ENCODE data around the gene AGRP. TPM values are rescaled to one million over a fixed set of nuclear protein-coding genes. Genes with fewer than 3 reads are reported as not detected.

Gene AGRP
- total RNA-seq, 1 experiment from 2014 or later = not detected

DNA sequence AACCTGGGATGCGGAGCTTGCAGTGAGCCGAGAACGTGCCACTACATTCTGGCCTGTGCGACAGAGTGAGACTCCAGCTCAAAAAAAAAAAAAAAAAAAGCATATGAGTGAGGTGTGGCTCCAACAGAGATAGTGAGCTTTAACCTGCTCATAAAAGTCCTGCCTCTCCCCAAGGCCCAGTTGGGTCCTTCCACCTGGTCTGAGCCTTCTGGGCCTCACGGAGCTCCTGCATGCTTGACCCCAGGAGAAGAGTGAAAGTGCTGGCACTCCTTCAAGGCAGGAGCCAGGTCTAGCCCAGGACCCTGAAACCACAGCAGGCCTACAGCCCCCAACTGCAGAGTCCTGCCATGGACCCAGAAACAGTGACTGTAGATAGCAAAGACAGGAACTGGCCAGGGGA lies 34.8 kb downstream of the AGRP start:
- peaks cover 3% of the 10 kb centered on the region; the same call in 1 of the 2 replicates for H3K36me3 ChIP-seq
- DNase-seq = no peak
- no peak overlapping the region for H3K27ac ChIP-seq
- H3K9me3 ChIP-seq (replicated peaks) = no peaks in the 10 kb centered on the region
- peaks cover 18% of the 10 kb centered on the region for H3K4me1 ChIP-seq
- H3K4me3 ChIP-seq = no peak overlapping the region
- no peaks in the 10 kb centered on the region for H3K27me3 ChIP-seq

DNA sequence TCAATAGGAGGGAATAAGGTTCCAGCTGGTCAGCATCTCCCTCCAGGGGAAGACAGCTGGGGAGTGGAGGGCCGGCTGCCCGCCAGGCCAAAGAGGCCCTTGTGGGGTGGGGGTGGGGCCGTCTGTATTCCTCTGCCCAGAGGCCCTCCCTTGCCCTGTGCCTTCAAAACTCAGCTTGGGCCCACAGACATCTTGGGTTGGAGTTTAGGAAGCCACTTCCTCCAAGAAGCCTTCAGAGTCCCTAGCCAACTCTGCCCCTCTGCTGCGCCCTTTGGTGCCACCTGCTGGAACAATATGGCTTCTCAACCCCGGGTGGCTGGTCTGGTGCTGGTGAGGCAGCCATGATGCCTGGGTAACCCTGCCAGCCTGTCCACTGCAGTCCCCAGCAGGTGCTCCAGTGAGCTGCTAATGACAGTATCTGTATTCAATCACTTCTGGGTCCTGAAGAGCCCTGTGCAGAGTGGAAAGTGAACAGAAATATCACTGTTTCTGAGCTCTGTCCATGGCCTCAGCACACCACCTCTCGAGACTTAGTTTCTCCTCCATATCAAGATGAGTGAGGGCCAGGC lies 35.8 kb downstream of the AGRP start:
- peaks cover 18% of the 10 kb centered on the region for H3K4me1 ChIP-seq
- H3K4me3 ChIP-seq = no peak overlapping the region
- peak; percentile 69 to 82 for DNase-seq
- H3K27me3 ChIP-seq = no peaks in the 10 kb centered on the region
- no peaks in the 10 kb centered on the region for H3K9me3 ChIP-seq (replicated peaks)
- peak overlapping the region; percentile 39 for H3K27ac ChIP-seq
- no peaks in the 10 kb centered on the region for H3K36me3 ChIP-seq

DNA sequence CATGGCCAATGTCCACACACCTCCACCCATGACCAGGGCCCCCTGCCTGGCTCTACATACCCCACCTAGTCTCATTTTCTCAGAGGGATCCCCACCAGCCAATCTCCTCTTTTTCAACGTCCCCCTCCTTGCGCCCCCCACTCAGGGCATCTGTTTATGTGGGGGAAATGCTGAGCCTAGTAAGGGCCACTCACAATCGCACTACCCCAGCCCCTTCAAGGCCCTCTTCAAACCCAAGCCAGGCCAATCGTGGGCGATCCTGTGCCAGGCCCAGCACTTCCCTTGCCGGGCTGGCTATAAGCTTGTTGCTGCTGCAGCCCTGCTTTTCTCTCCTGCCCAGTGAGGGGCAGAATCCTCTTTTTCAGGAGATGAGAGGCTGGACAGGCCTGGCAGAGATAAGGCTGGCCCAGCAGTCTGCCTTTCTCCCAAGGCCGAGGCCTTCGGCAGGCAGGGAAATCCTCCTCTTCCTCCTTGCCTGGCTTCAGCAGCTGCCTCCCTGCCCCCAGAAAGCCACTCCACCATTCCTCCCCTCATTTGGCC lies 36.3 kb downstream of the AGRP start:
- H3K27ac ChIP-seq = peak overlapping the region; percentile 39
- no peak for DNase-seq

DNA sequence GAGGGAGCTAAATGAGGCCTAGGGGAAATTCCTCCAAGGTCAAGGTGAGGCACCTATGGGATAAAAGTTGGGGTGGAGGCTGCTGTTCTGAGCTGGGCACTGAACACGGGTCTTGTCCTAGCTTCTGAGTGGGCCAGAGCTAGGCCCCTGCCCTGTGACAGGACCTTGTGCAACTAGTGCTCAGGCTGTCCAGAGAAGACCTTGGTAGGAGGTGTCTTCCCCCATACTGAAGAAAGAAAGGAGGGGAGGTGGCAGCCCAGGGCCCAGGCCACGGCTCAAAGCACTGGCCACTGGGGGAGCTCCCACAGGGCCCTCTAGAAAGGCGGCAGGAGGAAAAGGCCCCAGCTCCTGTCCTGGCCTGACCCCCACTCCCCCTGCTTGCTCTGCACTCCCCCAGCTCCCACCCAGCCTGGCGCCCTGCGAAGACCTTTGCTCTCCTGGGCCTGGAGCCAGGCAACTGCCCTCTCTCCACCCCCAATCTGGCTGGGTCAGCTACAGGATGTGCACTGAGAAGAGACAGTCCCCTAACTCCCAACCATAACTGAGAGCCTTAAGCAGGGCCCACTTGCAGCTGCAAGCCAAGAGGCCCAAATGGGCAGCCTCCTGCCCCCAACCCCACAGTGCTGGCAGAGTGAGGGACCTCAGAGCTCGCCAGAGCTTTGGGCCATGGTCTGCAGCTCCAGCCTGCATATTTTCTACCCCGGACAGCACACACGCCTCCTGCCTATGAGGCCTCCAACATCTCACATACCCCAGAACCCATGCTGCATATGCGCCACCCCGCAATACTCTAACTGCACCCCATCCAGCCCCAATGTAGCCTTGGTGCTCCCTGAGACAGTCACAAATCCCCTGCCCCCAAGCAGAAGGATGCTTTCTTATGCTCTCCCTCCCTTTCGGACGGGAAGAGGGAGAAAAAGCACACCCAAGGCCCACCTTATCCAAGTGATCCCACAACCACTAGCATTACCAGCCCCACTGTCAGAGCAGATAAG lies 37.1 kb downstream of the AGRP start:
- Histone ChIP-seq H3K27me3 (no peaks in the 10 kb centered on the region), H3K9me3 (replicated peaks) (no peaks in the 10 kb centered on the region), H3K4me1 (peaks cover 27% of the 10 kb centered on the region), H3K27ac (no peak overlapping the region), H3K4me3 (no peak overlapping the region), H3K36me3 (no peaks in the 10 kb centered on the region; the same call in 1 of the 2 replicates)
- no peak for DNase-seq

More for the DNA sequence above, 36.3 kb downstream of the AGRP start:
- no peak overlapping the region for H3K4me3 ChIP-seq
- H3K9me3 ChIP-seq (replicated peaks) = no peaks in the 10 kb centered on the region
- H3K36me3 ChIP-seq = no peaks in the 10 kb centered on the region
- H3K4me1 ChIP-seq = peaks cover 19% of the 10 kb centered on the region
- no peaks in the 10 kb centered on the region for H3K27me3 ChIP-seq

DNA sequence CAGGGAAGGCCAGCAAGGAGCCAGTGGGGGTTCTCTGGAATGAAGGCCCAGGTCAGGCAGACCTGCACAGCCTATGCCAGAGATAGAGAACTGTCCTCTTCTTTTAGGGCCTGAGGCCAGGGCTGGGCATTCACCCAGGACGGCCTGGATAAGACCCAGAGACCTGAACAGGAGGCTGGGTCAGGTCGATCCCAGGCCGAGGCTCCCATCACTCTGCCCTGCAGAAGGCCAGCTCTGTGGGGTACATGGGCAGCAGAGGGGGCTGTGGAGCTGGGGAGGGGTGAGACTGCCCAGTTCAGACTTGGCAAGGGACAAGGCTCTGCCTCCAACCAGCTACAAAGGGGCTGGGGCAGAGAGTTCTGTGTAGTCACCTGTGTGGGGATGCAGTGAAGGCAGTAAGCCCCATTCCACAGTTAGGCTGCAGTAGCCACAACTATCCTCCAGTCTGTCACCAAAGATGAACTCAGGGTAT lies 37.9 kb downstream of the AGRP start:
- Histone ChIP-seq H3K9me3 (replicated peaks) (no peaks in the 10 kb centered on the region), H3K27ac (no peak overlapping the region), H3K4me3 (no peak overlapping the region), H3K4me1 (peaks cover 27% of the 10 kb centered on the region), H3K27me3 (no peaks in the 10 kb centered on the region), H3K36me3 (no peaks in the 10 kb centered on the region; the same call in 1 of the 2 replicates)
- no peak for DNase-seq

DNA sequence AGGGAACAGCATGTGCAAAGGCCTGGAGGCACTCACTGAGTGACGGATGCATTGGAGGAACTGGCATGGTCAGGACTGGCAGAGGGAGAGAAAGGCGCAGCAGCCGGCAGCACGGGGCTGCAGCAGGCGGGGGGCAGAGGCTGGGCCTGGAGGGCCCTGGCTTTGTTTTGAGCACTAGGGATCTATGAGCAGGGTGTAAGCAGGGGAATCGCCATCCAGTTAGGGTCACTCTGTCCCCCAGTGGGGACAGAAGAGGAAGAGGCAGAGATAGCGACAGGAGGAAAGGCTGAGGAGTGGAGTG lies 38.3 kb downstream of the AGRP start:
- H3K9me3 ChIP-seq (replicated peaks) = no peaks in the 10 kb centered on the region
- H3K4me1 ChIP-seq = peaks cover 27% of the 10 kb centered on the region
- no peak overlapping the region for H3K4me3 ChIP-seq
- H3K27me3 ChIP-seq = no peaks in the 10 kb centered on the region
- DNase-seq = no peak
- no peak overlapping the region for H3K27ac ChIP-seq
- H3K36me3 ChIP-seq = no peaks in the 10 kb centered on the region; the same call in 1 of the 2 replicates

DNA sequence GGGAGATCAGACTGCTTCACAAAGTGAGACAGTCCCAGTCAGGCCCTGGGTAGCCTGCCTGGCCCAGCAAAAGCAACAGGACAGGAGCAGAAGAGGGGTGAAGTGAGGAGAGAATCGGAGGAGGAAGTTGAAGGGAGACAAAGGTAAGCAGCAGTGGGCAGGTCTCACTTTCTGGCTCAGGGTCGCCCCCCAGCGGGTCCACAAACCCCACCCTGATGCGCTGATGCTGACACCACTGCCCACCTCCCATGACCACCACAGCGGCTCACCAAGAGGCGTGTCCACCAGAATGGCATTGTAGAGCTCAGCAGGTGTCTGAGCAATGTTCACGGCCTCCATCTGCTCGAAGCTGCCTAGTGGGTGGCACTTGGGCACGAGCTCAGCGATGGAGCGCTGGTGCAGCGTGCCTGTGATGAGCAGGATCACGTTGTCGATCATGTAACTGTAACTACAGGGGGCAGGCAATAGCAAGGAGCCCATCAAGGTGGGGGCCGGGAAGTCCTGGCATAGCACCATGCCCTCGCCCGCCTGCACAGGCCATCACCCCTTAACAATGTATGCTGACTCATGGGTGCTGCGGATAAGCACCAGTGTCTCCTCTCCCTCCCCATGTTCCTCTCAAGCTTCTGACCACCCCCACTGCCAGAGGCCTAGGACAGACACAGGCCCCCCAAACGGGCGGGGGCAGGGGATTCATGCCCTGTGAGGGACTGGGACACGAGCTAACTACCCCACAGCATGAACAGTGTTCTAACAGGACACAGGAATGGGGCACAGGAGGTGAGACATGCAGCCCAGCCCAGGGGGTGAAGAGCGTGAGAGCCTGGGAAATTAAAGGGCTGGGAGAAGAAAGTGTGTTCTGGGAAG lies 38.9 kb downstream of the AGRP start:
- Histone ChIP-seq H3K4me3 (no peak overlapping the region), H3K4me1 (peaks cover 25% of the 10 kb centered on the region), H3K27ac (no peak overlapping the region), H3K36me3 (no peaks in the 10 kb centered on the region; the same call in 1 of the 2 replicates), H3K9me3 (replicated peaks) (no peaks in the 10 kb centered on the region), H3K27me3 (no peaks in the 10 kb centered on the region)
- DNase-seq = no peak

DNA sequence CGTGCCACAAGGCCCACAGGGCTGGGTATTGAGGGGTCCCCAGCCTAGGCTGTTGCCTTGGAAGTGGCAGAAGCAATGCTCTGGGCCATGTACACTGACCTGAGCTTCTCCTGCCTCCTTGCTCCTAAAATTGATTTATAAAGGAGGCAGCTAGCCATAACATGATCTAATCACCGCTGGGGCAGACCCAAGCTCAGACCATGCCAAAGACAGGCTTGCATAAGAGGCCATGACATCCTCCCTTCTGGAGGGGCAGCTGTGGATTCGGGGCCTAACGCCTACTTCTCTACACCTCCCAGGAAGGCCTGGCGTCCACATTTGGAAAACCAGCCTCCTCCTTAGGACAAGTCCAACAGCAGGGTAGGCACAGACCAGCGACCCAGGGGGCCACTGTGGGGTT lies 40.1 kb downstream of the AGRP start:
- H3K4me3 ChIP-seq = no peak overlapping the region
- no peak for DNase-seq
- peaks cover 22% of the 10 kb centered on the region for H3K4me1 ChIP-seq
- no peaks in the 10 kb centered on the region for H3K27me3 ChIP-seq
- H3K36me3 ChIP-seq = peaks cover 3% of the 10 kb centered on the region
- H3K9me3 ChIP-seq (replicated peaks) = no peaks in the 10 kb centered on the region
- no peak overlapping the region for H3K27ac ChIP-seq

DNA sequence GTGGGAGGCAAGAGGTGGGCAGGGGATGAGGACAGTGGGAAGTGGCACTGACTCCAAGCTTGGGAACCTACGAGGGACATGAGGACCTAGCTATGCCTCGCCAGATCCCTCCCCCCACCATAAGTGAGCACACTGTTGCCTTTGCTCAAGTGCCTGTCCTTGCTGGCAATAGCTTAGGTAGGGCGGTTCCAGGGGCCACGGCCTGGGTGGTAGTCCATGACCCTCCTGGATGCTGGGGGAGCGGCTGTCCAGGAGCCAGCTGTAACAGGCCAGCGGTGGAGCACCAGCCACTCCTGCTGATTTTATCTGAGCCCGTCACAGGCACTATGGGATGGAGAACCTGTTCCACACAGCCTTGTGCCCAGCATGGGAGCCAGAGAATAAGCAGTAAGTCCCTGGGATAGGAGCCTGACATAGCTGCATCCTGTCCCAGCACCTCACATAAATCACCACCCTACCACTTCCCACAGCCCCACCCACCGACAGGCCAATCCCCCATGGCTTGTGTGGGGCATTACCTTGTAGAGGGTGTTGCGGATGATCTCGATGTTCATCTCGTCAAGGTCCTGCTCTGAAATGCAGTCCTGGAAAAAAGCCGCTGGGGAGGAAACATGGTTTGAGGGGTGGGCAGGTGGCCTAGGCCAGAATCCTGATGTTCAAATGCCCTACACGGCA lies 40.6 kb downstream of the AGRP start:
- no peak for DNase-seq
- H3K4me3 ChIP-seq = no peak overlapping the region
- no peaks in the 10 kb centered on the region for H3K27me3 ChIP-seq
- H3K9me3 ChIP-seq (replicated peaks) = no peaks in the 10 kb centered on the region
- peaks cover 6% of the 10 kb centered on the region for H3K36me3 ChIP-seq
- H3K27ac ChIP-seq = no peak overlapping the region
- H3K4me1 ChIP-seq = peaks cover 20% of the 10 kb centered on the region

DNA sequence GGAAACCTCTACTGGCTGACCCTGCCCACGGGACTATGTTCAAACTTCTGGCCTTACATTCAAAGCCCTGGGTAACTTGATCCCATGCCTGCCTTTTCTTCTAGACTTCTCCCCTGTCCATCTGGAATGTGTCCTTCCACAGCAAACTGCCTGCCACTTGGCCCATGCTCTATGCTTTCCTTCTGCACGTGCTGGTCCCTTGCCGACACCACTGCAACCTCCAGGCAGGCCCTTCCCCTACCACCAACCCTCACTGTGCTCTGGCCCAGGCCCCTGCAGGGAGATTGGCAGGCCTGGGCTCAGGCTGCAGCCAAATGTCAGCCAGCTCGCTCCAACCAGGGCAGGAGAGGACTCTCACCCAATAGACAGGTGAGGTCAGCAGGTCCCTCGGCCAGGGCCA lies 41.4 kb downstream of the AGRP start:
- Histone ChIP-seq H3K36me3 (peaks cover 6% of the 10 kb centered on the region), H3K4me1 (peaks cover 12% of the 10 kb centered on the region), H3K27ac (no peak overlapping the region), H3K9me3 (replicated peaks) (no peaks in the 10 kb centered on the region), H3K27me3 (no peaks in the 10 kb centered on the region), H3K4me3 (no peak overlapping the region)
- no peak for DNase-seq

DNA sequence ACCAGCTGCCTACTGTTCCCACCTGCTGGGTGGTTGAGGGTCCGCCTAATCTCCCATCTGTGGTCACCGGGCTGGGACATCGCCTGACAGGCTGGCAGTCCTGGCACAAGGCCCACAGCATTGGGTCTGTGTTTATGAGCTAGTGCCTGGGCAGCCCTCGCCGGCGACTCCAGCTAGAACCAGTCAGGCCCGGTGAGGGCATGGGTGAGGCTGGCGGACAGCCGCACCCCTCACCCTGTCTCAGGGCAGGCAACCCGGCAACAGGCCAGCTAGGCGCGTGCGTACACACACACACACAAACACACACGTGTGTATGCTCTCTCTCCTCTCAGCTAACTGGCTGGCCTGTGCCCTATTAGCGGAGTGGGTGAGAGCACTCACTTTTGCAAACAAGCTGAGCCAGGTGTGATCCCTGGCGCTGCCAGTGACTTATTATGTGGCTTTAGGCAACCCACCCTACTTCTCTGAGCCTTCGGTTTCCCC lies 42.0 kb downstream of the AGRP start:
- Histone ChIP-seq H3K27ac (no peak overlapping the region), H3K4me1 (peaks cover 9% of the 10 kb centered on the region), H3K4me3 (no peak overlapping the region), H3K9me3 (replicated peaks) (no peaks in the 10 kb centered on the region), H3K36me3 (peaks cover 6% of the 10 kb centered on the region), H3K27me3 (no peaks in the 10 kb centered on the region)
- peak in 1 of 2 experiments; percentile 52 for DNase-seq

DNA sequence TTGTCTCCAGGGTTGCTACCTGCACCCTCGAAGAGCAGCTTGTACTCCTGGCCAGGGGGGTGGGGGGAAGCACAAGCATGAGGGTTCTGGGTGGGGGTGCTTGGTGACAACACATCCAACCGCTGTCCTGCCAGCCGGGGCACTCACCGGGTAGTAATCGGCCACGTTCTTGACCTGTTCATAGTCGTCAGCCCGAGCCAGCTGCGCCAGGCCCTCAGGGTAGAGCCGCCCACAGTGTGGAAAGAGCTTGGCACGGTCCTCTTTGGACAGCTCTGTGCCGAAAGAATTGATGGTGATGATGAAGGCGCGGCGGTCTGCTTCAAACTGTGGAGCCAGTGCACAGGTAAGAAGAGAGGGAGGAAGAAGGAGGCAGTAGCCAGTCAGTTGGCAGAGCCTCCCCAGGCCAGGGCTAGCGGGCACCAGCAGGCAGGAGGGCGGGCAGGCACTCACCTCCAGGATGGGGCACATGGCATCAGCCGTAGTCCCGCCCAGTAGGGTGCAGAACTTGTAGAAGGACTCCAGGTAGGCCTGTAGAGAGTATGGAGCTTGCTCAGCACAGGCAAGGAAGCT lies 44.4 kb downstream of the AGRP start:
- Histone ChIP-seq H3K4me1 (peaks cover 9% of the 10 kb centered on the region), H3K36me3 (peaks cover 6% of the 10 kb centered on the region), H3K27ac (no peak overlapping the region), H3K27me3 (no peaks in the 10 kb centered on the region), H3K9me3 (replicated peaks) (no peaks in the 10 kb centered on the region), H3K4me3 (no peak overlapping the region)
- DNase-seq = no peak

DNA sequence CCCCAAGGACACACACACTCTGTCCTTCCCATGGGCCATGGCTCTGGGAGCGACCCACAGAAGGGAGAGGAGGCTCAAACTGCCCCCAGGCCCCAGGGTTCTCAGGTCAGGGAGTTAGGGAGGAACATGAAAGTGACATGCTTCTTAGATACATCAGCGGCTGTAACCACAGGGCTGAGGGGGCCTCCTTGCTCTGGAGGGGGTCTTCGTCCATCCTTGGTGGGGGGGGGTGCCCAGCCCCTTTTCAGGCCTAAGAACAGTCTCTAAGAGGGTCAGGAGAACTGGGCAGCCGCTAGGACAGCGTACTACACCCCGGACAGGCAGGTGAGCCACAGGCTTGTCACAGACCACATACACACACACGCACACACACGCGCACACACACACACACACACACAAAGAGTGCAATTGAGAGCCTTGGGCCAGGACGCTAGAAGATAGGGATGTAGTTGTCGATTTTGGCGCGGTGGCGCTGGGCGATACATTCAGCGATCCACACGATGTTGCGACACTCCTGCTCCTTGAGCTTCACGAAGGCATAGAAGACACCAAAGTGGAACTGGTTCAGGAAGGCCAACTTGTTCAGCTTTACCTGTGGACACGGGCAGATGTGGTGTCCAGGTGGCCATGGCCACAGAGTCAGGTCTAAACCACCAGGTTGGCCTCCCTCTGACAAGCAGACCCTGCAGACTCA lies 45.1 kb downstream of the AGRP start:
- Histone ChIP-seq H3K9me3 (replicated peaks) (no peaks in the 10 kb centered on the region), H3K27ac (no peak overlapping the region), H3K27me3 (no peaks in the 10 kb centered on the region), H3K4me1 (peaks cover 9% of the 10 kb centered on the region), H3K4me3 (no peak overlapping the region), H3K36me3 (peaks cover 6% of the 10 kb centered on the region)
- no peak for DNase-seq
